LHCN-M2 (cell line): ENCODE data around the gene LRRC32. TPM values are rescaled to one million over a fixed set of nuclear protein-coding genes. Genes with fewer than 3 reads are reported as not detected.
"Not testable (repeated sequence)": the region's sequence is repeated elsewhere in the genome, so short reads cannot be mapped to it uniquely, and the experiment has no call there.

Source experiments
- DNase-seq: peaks from one replicate; pipeline ENCODE4 v3.0.0-alpha.2; 2012; ENCODE audit warnings: low read depth
- total RNA-seq: library from RNA; depleted of rRNA; stranded (reverse); fragments of >200 nt; gene quantifications from 2 replicates; pipeline ENCODE4 v1.2.3, GENCODE V29; 2014

The LRRC32 gene
- total RNA-seq, 1 experiment from 2014 or later, result 0.06 TPM

GRCh38 chr11:76629116-76629852, 41.3 kb downstream of the LRRC32 start:
- no peak for DNase-seq

DNA sequence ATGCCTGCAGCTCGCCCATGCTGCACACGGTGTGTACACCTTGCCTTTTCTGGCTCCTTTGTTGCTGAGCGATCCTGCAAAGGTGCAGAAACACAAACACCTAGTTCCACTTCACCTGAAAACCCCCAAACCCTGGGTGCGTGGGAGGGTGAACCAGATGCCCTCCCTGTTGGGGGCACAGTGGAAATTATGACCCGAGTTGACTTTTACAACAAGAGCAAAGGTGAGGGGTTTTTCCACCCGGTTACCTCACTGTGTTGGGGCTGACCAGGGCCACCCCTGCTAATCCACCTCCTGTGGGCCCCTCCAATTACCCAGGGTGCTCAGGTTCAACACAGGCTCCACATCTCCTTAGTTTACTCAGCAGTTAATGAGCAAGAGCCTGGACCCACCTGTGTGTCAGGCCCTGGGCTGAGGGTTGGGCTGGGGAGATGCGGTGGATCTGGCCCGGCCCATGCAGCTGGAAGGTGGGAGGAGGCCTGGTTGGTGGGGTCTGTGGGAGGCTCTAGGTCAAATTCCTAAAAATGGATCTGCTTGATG, 42.1 kb downstream of the LRRC32 start:
- DNase-seq, result no peak

DNA sequence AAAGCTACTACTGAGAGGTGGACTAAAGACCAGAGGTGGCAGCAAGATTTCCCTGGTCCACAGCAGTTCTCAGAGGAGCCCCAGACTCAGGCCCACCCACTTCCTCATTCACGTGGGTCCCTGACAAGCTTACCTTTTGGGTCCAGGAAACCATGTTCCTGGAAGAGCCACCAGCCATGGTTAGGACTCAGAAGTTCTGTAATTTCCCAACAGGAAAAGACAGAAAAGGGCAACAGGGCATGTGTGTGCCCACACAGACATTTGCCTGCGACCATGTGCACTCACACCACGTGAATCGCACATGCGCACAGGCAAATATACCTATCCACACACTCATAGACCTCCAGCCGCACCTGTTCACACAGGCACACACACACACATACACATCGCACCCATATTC, 42.9 kb downstream of the LRRC32 start:
- no peak for DNase-seq

- peak; percentile 69 for DNase-seq
Observed at GRCh38 chr11:76626921-76627401, 43.6 kb downstream of the LRRC32 start.

DNA sequence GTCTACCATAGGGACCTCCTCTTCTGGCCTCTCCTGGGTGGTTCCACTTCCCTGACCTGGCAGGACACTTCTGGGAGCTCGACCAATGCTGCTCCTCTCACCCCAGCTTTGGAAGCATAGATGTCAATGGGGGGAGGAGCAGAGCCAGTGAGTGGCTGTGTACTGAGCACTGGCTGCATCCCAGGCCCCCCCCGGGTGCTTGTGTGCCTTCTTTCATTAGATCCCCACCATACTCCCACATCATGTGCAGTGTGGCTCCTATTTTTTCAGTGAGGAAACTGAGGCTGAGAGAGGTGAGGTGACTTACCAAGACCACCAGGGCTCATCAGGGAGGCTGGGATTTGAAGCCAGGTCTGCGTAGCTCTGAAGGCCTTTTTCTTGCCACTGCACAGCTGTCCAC, 44.3 kb downstream of the LRRC32 start:
- no peak for DNase-seq

DNA sequence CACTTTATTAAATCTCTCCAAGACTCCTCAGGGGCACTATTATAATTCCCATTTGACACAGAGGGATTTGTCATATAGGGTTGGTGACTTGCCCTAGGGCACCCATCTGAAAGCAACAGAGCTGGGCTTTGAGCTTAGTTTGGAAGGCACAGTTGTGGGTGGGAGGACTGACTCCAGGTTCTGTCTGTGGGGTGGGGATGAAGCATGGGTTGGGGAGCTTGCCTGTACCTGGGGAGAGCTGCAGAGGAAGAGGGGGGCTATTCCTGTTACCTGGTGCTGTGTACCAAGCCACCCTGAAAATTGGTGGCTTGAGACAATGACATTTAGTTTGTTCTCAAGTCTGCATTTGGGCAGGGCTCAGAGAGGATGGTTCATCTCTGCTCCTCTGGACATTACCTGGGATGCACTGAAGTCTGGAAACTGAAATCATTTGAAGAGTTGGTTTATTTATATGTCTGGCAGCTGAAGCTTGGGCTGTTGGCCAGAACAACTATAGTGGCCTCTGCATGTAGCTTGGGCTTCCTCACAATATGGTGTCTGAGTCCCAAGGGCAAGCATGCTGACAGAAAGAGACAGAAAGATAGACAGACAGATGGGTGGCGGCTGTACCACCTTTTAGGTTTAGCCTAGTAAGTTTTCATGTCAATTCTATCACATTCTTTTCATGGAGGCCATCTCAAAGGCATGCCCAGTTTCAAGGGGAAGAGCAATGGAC, 44.9 kb downstream of the LRRC32 start:
- DNase-seq, result peak; percentile 9

DNA sequence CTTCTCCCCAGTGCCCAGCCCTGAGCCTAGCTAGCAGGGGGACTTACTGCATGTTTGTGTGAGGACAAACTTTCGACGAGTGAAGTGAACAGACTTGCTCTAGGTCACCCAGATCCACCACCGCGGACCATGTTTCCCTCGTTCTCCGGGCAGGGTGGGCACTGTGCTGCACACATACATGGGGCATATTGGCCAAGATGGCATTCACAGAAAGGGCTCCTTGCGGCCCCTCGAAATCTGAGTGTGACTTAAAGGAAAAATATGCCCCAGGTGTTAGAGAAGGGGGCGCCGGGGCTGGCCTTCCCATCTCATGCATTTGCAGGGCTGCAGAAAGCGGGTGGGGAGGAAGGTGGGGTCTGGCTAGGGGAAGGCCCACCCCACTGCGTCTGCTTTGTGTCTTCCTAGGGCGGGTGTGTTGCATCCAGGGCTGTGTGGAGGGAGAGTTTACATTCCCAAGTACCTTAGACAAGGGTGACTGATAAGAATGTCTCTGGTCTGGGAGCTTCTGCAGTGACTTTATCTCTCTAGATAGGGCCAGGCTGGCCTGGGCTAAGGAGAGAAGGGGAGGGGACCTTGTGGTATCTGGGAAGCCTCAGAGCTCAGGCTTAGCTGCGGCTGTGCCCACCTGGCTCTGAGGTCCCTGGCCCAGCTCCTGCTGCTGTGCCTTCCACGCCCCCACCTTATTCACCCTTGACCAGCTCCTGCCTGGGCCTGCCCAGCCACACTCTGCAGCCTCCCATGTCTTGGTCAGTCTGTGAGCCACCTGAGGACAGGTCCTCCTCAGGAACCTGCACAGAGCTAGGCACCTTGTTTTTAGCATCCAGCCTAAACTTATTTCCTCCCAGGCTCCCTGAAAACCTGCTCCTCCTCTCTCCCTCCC, 45.8 kb downstream of the LRRC32 start:
- DNase-seq, result no peak

DNA sequence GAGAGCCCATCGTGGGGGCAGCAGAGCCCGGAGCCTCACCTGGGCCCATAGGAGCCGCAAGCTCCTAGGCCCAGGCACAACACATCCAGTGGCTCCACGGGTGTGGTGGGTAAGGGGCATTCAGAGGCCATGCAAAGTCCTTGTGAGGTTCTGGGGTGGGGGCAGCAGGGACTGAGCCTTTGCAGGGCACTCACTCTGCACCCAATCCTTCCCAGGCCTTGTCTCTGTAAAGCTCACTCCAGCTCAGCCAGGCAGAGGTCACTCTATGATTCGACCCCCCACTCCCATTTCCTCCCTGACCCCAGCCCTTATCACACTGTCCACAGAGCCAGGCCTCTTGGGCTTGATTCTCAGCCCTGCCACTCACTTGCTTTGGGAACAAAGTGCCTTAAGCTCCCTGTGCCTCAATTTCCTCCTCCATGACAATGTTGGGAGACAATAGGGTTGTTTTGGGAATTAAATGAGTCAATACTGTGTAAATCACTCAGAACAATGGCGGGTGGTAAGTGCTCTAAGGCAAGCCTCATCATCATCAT, 46.6 kb downstream of the LRRC32 start:
- no peak for DNase-seq

DNA sequence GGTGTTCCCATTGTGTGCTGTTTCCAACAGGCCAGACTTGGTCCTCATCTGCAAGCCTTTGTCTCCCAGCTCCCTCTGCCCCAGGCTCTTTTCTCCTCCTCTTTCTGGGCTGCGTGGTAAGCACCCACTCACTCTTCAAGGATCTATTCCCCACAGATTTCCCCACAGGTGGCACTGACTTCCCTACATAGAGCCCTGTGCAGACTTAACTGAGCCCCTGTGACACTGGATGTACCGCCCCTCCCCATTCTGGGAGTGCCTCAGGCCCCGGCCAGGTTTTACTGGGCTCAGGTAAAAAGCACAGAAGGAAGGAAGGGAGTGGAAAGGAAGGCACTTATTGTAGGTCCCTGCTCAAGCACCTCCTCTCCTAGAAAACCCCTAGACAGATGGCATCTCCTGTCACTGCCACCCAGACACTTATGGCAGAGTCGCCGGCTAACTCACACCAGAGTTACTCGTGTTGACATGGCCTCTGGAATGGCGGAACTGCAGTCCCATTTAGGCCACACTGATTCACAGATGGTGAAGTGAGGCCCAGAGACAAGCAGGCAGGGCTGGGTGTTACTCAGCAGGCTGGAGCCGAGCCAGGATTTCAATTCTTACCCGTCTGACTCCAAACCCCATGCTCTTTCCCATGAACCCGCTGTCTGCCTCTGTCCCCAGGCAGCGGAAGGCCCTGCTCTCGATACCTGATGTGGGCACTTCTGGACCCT, 47.2 kb downstream of the LRRC32 start:
- DNase-seq, result peak; percentile 16

GRCh38 chr11:76622493-76623094, 48.0 kb downstream of the LRRC32 start:
- DNase-seq, result no peak

- no peak for DNase-seq
Observed at GRCh38 chr11:76621868-76622267, 48.7 kb downstream of the LRRC32 start.

GRCh38 chr11:76621466-76621865, 49.1 kb downstream of the LRRC32 start:
- no peak for DNase-seq

DNA sequence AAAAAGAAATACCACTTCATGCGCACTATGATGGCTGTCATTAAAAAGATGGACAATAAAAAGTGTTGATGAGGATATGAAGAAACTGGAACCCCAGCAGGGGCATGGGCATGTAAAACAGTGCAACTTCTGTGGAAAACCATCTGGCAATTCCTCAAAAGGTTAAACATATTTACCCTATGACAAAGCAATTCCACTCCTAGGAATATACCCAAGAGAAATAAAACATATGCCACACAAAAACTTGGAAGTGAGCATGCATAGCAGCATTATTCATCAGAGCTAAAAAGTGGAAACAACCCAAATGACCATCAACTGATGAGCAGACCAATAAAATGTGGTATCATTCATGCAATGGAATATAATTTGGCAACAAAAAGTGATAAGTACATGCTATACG, 50.1 kb downstream of the LRRC32 start:
- peak; percentile 64 for DNase-seq

GRCh38 chr11:76619801-76620200, 50.7 kb downstream of the LRRC32 start:
- DNase-seq, result not testable (repeated sequence)

- no peak for DNase-seq
Observed at GRCh38 chr11:76617553-76618265, 52.8 kb downstream of the LRRC32 start.

DNA sequence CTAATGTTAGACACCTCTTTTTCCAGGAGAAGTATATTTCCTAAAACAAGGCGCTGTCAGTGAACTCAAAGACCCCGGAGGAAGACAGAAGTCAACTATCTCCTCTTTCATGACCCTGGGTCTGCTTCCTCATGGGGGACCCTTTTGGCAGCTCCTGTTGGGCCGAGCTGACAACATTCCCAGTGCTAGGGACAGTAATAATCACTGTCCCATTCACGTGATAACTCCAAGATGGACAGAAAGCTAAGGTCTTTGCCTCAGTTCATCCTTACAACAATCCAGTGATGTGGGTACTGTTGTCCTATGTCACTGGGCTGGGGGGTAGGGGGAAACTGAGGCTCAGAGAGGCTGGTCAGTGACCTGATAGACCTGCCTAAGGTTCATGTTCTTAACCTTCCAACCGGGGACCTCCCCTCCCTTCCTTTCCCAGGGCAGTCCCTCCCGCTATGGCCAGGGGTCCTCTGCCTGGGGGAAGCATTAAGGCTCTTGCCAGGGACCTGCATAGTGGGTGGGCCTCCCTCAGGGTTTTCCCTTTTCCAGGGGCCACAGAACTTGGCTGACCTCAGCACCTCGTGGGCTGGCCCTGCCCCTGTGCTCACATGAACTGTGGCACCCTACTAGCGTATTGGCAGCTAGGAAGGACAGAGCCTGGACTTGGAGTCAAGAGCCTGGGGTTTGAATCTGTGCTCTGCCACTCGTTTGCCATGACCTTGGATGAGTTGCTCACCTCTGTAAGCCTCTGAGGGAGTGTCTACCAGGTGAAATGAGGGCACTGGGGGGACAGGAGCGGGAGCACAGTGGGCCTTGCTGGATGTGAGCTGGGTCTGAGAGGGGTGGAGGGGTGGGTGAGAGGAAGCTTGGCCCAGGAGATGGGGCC, 53.6 kb downstream of the LRRC32 start:
- DNase-seq, result no peak

DNA sequence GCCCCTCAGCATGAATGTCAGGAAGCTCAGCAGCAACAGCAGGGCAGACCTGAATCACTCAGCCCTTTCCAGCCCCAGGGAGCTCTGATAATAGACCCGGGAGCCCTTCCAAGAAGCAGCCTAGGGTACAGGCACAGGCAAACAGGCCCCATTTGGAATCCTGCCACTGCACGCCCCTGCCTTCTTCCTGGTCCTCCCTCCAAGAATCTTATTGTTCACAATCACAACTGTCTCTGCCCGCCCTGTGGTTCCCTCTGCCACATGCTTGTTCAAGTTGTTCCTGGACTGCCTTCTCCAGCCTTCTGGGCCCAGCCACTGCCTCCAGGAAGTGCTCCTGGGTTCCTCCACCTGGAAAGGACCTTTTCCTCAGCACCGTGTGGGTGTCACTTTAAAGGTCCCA, 54.6 kb downstream of the LRRC32 start:
- DNase-seq, result no peak

DNA sequence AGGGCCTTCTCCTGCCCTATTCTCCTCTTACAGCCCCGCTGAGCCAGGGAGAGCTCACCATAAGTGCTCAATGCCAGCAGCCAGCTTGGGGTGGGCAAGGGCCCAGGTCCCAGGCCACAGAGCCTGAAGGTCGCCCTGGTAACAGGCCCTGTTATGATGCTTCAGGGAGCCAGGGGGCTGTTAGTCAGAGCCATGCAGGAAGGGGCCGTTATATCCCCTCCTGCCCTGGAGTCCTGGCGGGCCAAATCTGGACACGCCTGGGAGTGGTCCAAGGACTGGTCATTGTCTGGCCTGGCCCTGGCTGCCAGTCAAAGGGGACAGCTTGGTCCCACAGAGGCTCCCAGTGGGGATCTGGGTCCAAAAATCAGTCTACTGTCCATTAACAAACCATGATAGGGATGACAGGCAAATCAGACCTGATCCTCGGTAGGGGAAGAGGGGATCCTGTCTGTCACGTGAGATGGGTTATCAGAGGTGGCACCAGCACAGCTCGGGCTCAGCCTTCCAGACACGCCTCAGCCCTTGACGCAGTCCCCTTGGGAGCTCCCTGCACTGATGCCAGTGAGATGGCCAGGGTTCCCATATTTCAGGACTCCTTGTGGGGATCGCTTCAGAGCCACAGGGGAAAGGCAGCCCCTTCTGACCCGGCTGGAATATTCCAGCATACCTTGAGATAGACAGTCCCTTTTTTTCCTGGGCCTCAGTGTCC, 55.9 kb downstream of the LRRC32 start:
- no peak for DNase-seq
